Measurements from ENCODE around the gene GTF2I.
"Not testable (repeated sequence)": the region's sequence is repeated elsewhere in the genome, so short reads cannot be mapped to it uniquely, and the experiment has no call there.

GTF2I gene

GRCh38 chr7:74765205-74765918, 107.8 kb downstream of the GTF2I start:
- DNase-seq; H3K27ac ChIP-seq; in situ Hi-C loops (cut with HindIII; ENCODE audit: low pct_ligation_motif_present, low sequenced_read_pairs); H3K36me3 ChIP-seq (replicated peaks); H3K4me3 ChIP-seq (ENCODE audit: low read depth, low read length); H3K27me3 ChIP-seq (replicated peaks): not testable (repeated sequence)

- DNase-seq; H3K36me3 ChIP-seq (replicated peaks); H3K27ac ChIP-seq; in situ Hi-C loops (cut with HindIII; ENCODE audit: low pct_ligation_motif_present, low sequenced_read_pairs); H3K27me3 ChIP-seq (replicated peaks); H3K4me3 ChIP-seq (ENCODE audit: low read depth, low read length): not testable (repeated sequence)
These were observed 109.0 kb downstream of the GTF2I start for GRCh38 chr7:74766509-74766908.

DNA sequence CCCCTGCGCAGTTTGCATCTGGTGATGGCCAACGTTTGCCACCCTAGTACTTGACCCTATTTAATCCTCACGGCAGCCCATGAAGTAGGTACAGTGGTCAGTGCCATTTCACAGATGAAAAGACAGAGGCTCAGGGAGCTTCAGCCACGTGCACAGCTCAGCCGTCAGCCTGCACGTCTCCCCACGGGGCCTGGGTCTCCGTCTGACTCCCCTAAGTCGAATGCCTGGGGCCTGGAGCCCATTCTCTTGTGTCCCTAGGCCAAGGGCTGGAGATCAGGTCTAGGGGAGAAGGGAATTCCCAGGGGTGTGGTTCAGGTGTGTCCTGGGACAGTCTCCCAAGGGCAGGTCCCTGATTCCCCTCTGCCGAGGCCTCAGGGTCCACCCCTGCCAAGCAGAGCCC, 109.5 kb downstream of the GTF2I start:
- DNase-seq; H3K27me3 ChIP-seq (replicated peaks); in situ Hi-C loops (cut with HindIII; ENCODE audit: low pct_ligation_motif_present, low sequenced_read_pairs); H3K4me3 ChIP-seq (ENCODE audit: low read depth, low read length); H3K27ac ChIP-seq; H3K36me3 ChIP-seq (replicated peaks): not testable (repeated sequence)

DNA sequence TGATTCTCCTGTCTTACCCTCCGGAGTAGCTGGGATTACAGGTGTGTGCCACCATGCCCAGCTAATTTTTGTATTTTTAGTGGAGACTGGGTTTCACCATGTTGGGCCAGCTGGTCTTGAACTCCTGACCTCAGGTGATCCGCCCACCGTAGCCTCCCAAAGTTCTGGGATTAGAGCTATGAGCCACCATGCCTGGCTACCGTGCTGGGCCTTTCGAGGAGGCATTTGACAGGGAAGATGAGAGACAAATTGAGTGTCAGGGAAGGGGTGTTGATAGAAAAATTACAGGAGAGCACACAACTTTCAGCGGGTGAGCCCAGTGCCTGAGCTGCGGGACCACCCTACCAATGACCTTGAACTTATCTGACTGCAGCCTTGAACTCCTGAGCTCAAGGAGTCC, 112.5 kb downstream of the GTF2I start:
- H3K4me3 ChIP-seq (ENCODE audit: low read depth, low read length); H3K27ac ChIP-seq; in situ Hi-C loops (cut with HindIII; ENCODE audit: low pct_ligation_motif_present, low sequenced_read_pairs): not testable (repeated sequence)

DNA sequence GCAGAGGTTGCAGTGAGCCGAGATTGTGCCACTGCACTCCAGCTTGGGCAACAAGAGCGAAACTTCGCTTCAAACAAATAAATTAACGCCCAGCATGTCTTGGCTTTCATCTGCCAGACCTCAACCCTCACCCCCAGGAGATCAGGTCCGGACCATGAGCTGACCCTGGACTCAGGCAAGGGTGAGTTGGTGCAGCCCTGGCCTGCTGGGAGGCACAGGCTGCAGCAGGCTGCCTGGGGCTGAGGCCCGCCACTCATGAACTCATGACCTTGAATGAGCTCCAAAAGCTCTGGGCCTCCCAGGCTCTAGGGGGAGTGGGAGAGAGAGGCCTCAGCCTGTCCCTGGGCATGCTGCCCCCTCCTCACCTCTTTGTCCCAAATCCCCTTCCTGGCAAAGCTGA, 114.6 kb downstream of the GTF2I start:
- H3K27me3 ChIP-seq (replicated peaks); H3K36me3 ChIP-seq (replicated peaks); in situ Hi-C loops (cut with HindIII; ENCODE audit: low pct_ligation_motif_present, low sequenced_read_pairs); H3K4me3 ChIP-seq (ENCODE audit: low read depth, low read length); DNase-seq; H3K27ac ChIP-seq: not testable (repeated sequence)

More for the DNA sequence above, 112.5 kb downstream of the GTF2I start:
- H3K27me3 ChIP-seq (replicated peaks); H3K36me3 ChIP-seq (replicated peaks); DNase-seq: not testable (repeated sequence)

GRCh38 chr7:74773760-74774750, 116.5 kb downstream of the GTF2I start, which contains the start of gene NCF1:
TSS of gene NCF1 (plus strand) at chr7:74774011. CDS start at chr7:74774032, 21 bp downstream.
- H3K36me3 ChIP-seq (replicated peaks); in situ Hi-C loops (cut with HindIII; ENCODE audit: low pct_ligation_motif_present, low sequenced_read_pairs); H3K27me3 ChIP-seq (replicated peaks); H3K4me3 ChIP-seq (ENCODE audit: low read depth, low read length); H3K27ac ChIP-seq; DNase-seq: not testable (repeated sequence)

DNA sequence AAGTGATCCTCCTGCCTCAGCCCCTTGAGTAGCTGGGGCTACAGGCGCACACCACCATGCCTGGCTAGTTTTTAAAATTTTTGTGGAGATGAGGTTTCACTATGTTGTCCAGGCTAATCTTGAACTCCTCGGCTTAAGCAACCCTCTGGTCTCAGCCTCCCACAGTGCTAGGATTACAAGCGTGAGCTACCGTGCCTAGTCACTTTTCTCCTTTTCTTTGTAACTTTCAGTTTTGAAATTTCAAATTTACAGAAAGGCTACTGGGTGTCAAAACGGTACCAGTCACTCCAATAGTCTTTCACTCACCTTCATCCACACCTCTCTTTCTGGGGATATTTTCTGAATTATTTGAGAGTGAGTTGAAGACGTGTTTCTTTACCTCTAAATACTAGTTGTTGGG, 117.6 kb downstream of the GTF2I start:
- in situ Hi-C loops (cut with HindIII; ENCODE audit: low pct_ligation_motif_present, low sequenced_read_pairs); H3K4me3 ChIP-seq (ENCODE audit: low read depth, low read length); H3K36me3 ChIP-seq (replicated peaks); H3K27me3 ChIP-seq (replicated peaks); H3K27ac ChIP-seq; DNase-seq: not testable (repeated sequence)

DNA sequence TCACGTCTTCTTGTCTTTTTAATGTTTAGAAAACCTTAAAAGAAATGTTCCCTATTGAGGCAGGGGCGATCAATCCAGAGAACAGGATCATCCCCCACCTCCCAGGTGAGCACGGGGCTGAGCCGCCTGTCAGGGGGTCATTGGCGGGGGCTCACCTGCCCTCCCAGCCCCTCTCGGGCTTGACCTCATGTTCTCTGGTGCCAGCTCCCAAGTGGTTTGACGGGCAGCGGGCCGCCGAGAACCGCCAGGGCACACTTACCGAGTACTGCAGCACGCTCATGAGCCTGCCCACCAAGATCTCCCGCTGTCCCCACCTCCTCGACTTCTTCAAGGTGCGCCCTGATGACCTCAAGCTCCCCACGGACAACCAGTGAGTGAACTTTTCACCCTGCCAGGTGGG, 121.5 kb downstream of the GTF2I start:
- H3K27me3 ChIP-seq (replicated peaks); H3K4me3 ChIP-seq (ENCODE audit: low read depth, low read length); DNase-seq; H3K27ac ChIP-seq; in situ Hi-C loops (cut with HindIII; ENCODE audit: low pct_ligation_motif_present, low sequenced_read_pairs); H3K36me3 ChIP-seq (replicated peaks): not testable (repeated sequence)

DNA sequence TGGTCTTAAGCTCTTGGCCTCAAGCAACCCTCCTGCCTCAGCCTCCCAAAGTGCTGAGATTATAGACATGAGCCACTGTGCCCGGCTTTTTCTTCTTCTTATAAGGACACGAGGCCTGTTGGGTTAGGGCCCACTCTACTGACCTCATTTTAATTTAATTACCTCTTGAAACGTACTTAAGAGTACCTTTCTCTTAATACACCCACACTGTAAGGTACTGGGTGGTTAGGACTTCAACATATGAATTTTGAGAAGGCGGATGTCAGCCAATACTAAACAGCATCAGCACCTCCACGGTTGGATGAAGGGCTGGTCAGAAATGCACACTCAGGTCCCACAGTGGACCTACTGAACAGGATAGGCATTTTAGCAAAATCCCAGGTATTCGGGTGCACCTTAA, 124.2 kb downstream of the GTF2I start:
- H3K27ac ChIP-seq; in situ Hi-C loops (cut with HindIII; ENCODE audit: low pct_ligation_motif_present, low sequenced_read_pairs); DNase-seq; H3K27me3 ChIP-seq (replicated peaks); H3K36me3 ChIP-seq (replicated peaks); H3K4me3 ChIP-seq (ENCODE audit: low read depth, low read length): not testable (repeated sequence)

- H3K4me3 ChIP-seq (ENCODE audit: low read depth, low read length); DNase-seq; H3K27ac ChIP-seq; H3K36me3 ChIP-seq (replicated peaks); in situ Hi-C loops (cut with HindIII; ENCODE audit: low pct_ligation_motif_present, low sequenced_read_pairs); H3K27me3 ChIP-seq (replicated peaks): not testable (repeated sequence)
These were observed 126.1 kb downstream of the GTF2I start for GRCh38 chr7:74783595-74783994.

- in situ Hi-C loops (cut with HindIII; ENCODE audit: low pct_ligation_motif_present, low sequenced_read_pairs); H3K27me3 ChIP-seq (replicated peaks); H3K27ac ChIP-seq; H3K36me3 ChIP-seq (replicated peaks): not testable (repeated sequence)
- peak; percentile 76 for DNase-seq
- H3K4me3 ChIP-seq (ENCODE audit: low read depth, low read length) = peak overlapping the region; percentile 35
These were observed 131.0 kb downstream of the GTF2I start for GRCh38 chr7:74788369-74789150.

GRCh38 chr7:74789200-74789736, 131.8 kb downstream of the GTF2I start:
- DNase-seq; H3K36me3 ChIP-seq (replicated peaks); in situ Hi-C loops (cut with HindIII; ENCODE audit: low pct_ligation_motif_present, low sequenced_read_pairs); H3K27ac ChIP-seq; H3K4me3 ChIP-seq (ENCODE audit: low read depth, low read length); H3K27me3 ChIP-seq (replicated peaks): not testable (repeated sequence)

DNA sequence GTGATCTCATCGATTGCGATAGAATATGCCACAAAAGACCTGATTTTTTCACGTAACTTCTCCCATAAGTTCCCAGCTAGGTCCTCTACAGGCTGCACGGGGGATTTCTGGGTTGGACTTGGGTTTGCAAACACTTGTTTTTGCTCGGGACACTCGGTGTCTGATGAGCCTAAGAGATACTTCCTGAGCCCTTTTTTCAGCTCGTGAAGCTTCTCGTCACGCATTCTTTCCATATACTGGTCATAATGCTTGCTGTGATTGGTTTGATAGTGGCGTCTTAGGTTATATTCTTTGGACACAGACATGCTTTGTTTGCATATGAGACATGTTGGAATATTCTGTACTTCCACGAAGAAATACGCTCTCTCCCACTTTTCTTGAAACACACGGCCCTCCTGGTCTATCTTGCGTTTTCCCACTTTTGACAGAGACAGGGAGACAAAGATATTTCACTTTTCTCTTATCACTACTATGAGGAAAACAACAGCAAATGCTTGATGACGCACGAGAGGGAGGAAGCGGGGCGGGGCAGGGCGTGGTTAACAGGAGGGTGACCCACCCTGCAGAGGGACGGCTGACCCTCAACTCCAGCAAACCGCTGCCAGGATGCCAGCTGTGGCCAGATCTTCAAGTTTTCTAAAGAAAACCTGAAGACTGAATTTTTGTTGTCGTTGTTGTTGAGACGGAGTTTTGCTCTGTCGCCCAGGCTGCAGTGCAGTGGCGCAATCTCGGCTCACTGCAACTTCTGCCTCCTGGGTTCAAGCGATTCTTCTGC, 140.5 kb downstream of the GTF2I start:
- H3K36me3 ChIP-seq (replicated peaks); DNase-seq; H3K27ac ChIP-seq; in situ Hi-C loops (cut with HindIII; ENCODE audit: low pct_ligation_motif_present, low sequenced_read_pairs); H3K4me3 ChIP-seq (ENCODE audit: low read depth, low read length); H3K27me3 ChIP-seq (replicated peaks): not testable (repeated sequence)
